Mesenchymal stem cell (in vitro differentiated cells and primary cell): ENCODE results near the gene KCTD7.
"Not testable (repeated sequence)": the region's sequence is repeated elsewhere in the genome, so short reads cannot be mapped to it uniquely, and the experiment has no call there.

ENCODE experiments used
- DNase-seq: peaks from one replicate; pipeline ENCODE4 v3.0.0-alpha.2; 2013
- H2AFZ ChIP-seq: one replicate; pipeline ENCODE4 v1.6.1; 2013; ENCODE audit warnings: low read depth, mild to moderate bottlenecking, control low read depth, inconsistent platforms, low read length, moderate library complexity
- H2AK5ac ChIP-seq: 2 replicates; pipeline ENCODE4 v1.6.1; 2013; ENCODE audit warnings: low read length, moderate library complexity, mild to moderate bottlenecking, inconsistent platforms; ENCODE audit not compliant: severe bottlenecking
- H2BK120ac ChIP-seq: one replicate; pipeline ENCODE4 v1.6.1; 2013; ENCODE audit warnings: low read depth, mild to moderate bottlenecking, inconsistent platforms, low read length, moderate library complexity
- H2BK12ac ChIP-seq, 2 experiments: one replicate each; pipeline ENCODE4 v1.6.1; 2013; ENCODE audit warnings: inconsistent platforms in 2 of 2, low read length in 2 of 2, mild to moderate bottlenecking in 2 of 2, moderate library complexity in 2 of 2, control low read depth in 1 of 2
- H2BK15ac ChIP-seq: one replicate; pipeline ENCODE4 v1.6.1; 2013; ENCODE audit warnings: mild to moderate bottlenecking, low read depth, inconsistent platforms; ENCODE audit not compliant: poor library complexity, severe bottlenecking
- H2BK5ac ChIP-seq: 2 replicates; pipeline ENCODE4 v1.6.1; 2013; ENCODE audit warnings: low read depth, mild to moderate bottlenecking, low read length, control low read depth, inconsistent platforms; ENCODE audit not compliant: poor library complexity, severe bottlenecking
- H3K14ac ChIP-seq, 2 experiments: one replicate each; pipeline ENCODE4 v1.6.1; 2013; ENCODE audit warnings: inconsistent platforms in 2 of 2, low read length in 2 of 2, control low read depth in 1 of 2, mild to moderate bottlenecking in 1 of 2, moderate library complexity in 1 of 2
- H3K18ac ChIP-seq, 2 experiments: one replicate each; pipeline ENCODE4 v1.6.1; 2013; ENCODE audit warnings: inconsistent platforms in 2 of 2, low read length in 2 of 2, control low read depth in 1 of 2, low read depth in 1 of 2, mild to moderate bottlenecking in 1 of 2
- H3K23ac ChIP-seq, 2 experiments: one replicate each; pipeline ENCODE4 v1.6.1; 2013; ENCODE audit warnings: inconsistent platforms in 2 of 2, low read length in 2 of 2, mild to moderate bottlenecking in 2 of 2, moderate library complexity in 2 of 2, control low read depth in 1 of 2
- H3K27ac ChIP-seq: 2 replicates; pipeline ENCODE4 v1.5.1; 2013; ENCODE audit warnings: mild to moderate bottlenecking, moderate library complexity, low read length, control low read depth, inconsistent platforms; ENCODE audit not compliant: poor library complexity, severe bottlenecking
- H3K27me3 ChIP-seq, 2 experiments: 2 replicates each; pipeline versions ENCODE4 v1.6.1 to v1.7.0; 2013; ENCODE audit warnings: low read length in 2 of 2, mild to moderate bottlenecking in 2 of 2, moderate library complexity in 2 of 2, control low read depth in 1 of 2, inconsistent platforms in 1 of 2; ENCODE audit not compliant: control insufficient read depth in 1 of 2, insufficient read depth in 1 of 2
- H3K36me3 ChIP-seq, 2 experiments: 2 replicates each; pipeline versions ENCODE4 v1.6.1 to v1.7.0; 2013; ENCODE audit warnings: low read length in 2 of 2, control low read depth in 1 of 2, inconsistent platforms in 1 of 2, low read depth in 1 of 2, mild to moderate bottlenecking in 1 of 2; ENCODE audit not compliant: insufficient read depth in 2 of 2, control insufficient read depth in 1 of 2
- H3K4ac ChIP-seq, 2 experiments: one replicate each; pipeline ENCODE4 v1.6.1; 2013; ENCODE audit warnings: inconsistent platforms in 2 of 2, low read length in 2 of 2, mild to moderate bottlenecking in 2 of 2, moderate library complexity in 2 of 2, control low read depth in 1 of 2, low read depth in 1 of 2
- H3K4me1 ChIP-seq: 2 replicates; pipeline ENCODE4 v1.6.1; 2013; ENCODE audit warnings: low read depth, low read length, control low read depth; ENCODE audit not compliant: control insufficient read depth, insufficient read depth
- H3K4me2 ChIP-seq: 2 replicates; pipeline ENCODE4 v1.6.1; 2013; ENCODE audit warnings: low read length, mild to moderate bottlenecking, inconsistent platforms; ENCODE audit not compliant: poor library complexity, severe bottlenecking
- H3K4me3 ChIP-seq, 2 experiments: 2 replicates each; pipeline versions ENCODE4 v1.5.1 to v1.7.0; 2013; ENCODE audit warnings: low read length in 2 of 2, mild to moderate bottlenecking in 2 of 2, control low read depth in 1 of 2, low read depth in 1 of 2; ENCODE audit not compliant: insufficient read depth in 1 of 2
- H3K79me1 ChIP-seq: replicated peaks from 2 replicates; pipeline ENCODE4 v1.6.1; 2013; ENCODE audit warnings: mild to moderate bottlenecking, control low read depth, low read length, inconsistent platforms; ENCODE audit not compliant: poor library complexity, severe bottlenecking
- H3K9ac ChIP-seq: 2 replicates; pipeline ENCODE4 v1.7.0; 2013; ENCODE audit warnings: mild to moderate bottlenecking, low read length, moderate library complexity
- H3K9me3 ChIP-seq: 2 replicates; pipeline ENCODE4 v1.7.0; 2013; ENCODE audit warnings: mild to moderate bottlenecking, low read length; ENCODE audit not compliant: control insufficient read depth
- H4K8ac ChIP-seq: one replicate; pipeline ENCODE4 v1.6.1; 2013; ENCODE audit warnings: inconsistent platforms, mild to moderate bottlenecking, low read length, moderate library complexity
- H4K91ac ChIP-seq: one replicate; pipeline ENCODE4 v1.6.1; 2013; ENCODE audit warnings: mild to moderate bottlenecking, low read length, inconsistent platforms
- WGBS: methylation state at CpG from one replicate; pipeline ENCODE4 v1.1.7; 2013; ENCODE audit warnings: mixed read lengths; 5-methylcytosine and 5-hydroxymethylcytosine counted together

The KCTD7 gene

GRCh38 chr7:66631471-66631870 is 2.8 kb downstream of the KCTD7 start:
- Histone ChIP-seq H2AFZ (no peak overlapping the region), H3K79me1 (peaks cover 23% of the 10 kb centered on the region), H2BK5ac (no peak overlapping the region), H2BK120ac (no peak overlapping the region), H3K18ac (no peak overlapping the region), H3K4ac (no peak overlapping the region), H4K8ac (no peak overlapping the region), H3K4me2 (no peak overlapping the region), H3K9me3 (no peaks in the 10 kb centered on the region), H3K23ac (no peak overlapping the region), H3K4me1 (peaks cover 20% of the 10 kb centered on the region), H2BK15ac (no peak overlapping the region), H2AK5ac (no peak overlapping the region), H3K27me3 (no peaks in the 10 kb centered on the region), H3K27ac (no peak overlapping the region), H4K91ac (no peak overlapping the region), H3K4me3 (no peak overlapping the region), H3K14ac (no peak overlapping the region), H2BK12ac (no peak overlapping the region), H3K36me3 (peaks cover 8 to 23% of the 10 kb centered on the region in 2 experiments), H3K9ac (no peak overlapping the region)
- no peak for DNase-seq
- 97% methylated on average over 5 of the region's 6 CpGs for WGBS

- Histone ChIP-seq H2BK120ac (peak overlapping the region; percentile 34), H2AFZ (no peak overlapping the region), H3K23ac (no peak overlapping the region), H2BK12ac (no peak overlapping the region), H3K79me1 (peaks cover 37% of the 10 kb centered on the region), H3K4ac (no peak overlapping the region), H2BK5ac (no peak overlapping the region), H2AK5ac (no peak overlapping the region), H3K36me3 (peaks cover 30 to 50% of the 10 kb centered on the region in 2 experiments), H3K4me3 (no peak overlapping the region), H3K27me3 (no peaks in the 10 kb centered on the region), H3K14ac (no peak overlapping the region), H3K9ac (peak overlapping the region; percentile 22), H4K91ac (no peak overlapping the region), H3K27ac (peak overlapping the region; percentile 25), H3K9me3 (no peaks in the 10 kb centered on the region), H3K4me1 (peaks cover 10% of the 10 kb centered on the region), H3K18ac (no peak overlapping the region), H3K4me2 (no peak overlapping the region), H2BK15ac (no peak overlapping the region), H4K8ac (peak overlapping the region; percentile 64)
- peak; percentile 46 for DNase-seq
- WGBS, result 80% methylated on average over 4 of the region's 4 CpGs
Observed at GRCh38 chr7:66634816-66635215, 6.1 kb downstream of the KCTD7 start.

- not testable (repeated sequence) for H3K18ac ChIP-seq, H3K9me3 ChIP-seq, DNase-seq, H3K14ac ChIP-seq, H4K91ac ChIP-seq, H2BK5ac ChIP-seq, H3K4me1 ChIP-seq, H3K27me3 ChIP-seq, H4K8ac ChIP-seq, H3K4me2 ChIP-seq, H2AK5ac ChIP-seq, H2AFZ ChIP-seq, H3K23ac ChIP-seq, H2BK15ac ChIP-seq, H3K4me3 ChIP-seq, H2BK12ac ChIP-seq, H3K4ac ChIP-seq
- H3K27ac ChIP-seq, result peak overlapping the region; percentile 25
- no CpG with 5 or more reads among the region's 4 CpGs for WGBS
- H3K36me3 ChIP-seq, result peaks cover 32 to 56% of the 10 kb centered on the region in 2 experiments
- H2BK120ac ChIP-seq, result peak overlapping the region; percentile 34
- H3K79me1 ChIP-seq, result peaks cover 32% of the 10 kb centered on the region
- H3K9ac ChIP-seq, result peak overlapping the region; percentile 22
Observed at GRCh38 chr7:66635322-66635981, 6.8 kb downstream of the KCTD7 start.

GRCh38 chr7:66635982-66636546 is 7.4 kb downstream of the KCTD7 start:
- H2AFZ ChIP-seq, H2AK5ac ChIP-seq, H3K23ac ChIP-seq, H3K14ac ChIP-seq, H4K91ac ChIP-seq, H3K4ac ChIP-seq, H2BK120ac ChIP-seq, H3K27me3 ChIP-seq, H3K4me1 ChIP-seq, H3K4me2 ChIP-seq, H4K8ac ChIP-seq, H3K9me3 ChIP-seq, H3K4me3 ChIP-seq, H2BK12ac ChIP-seq, H2BK15ac ChIP-seq, H2BK5ac ChIP-seq: not testable (repeated sequence)
- Histone ChIP-seq H3K36me3 (peaks cover 36 to 59% of the 10 kb centered on the region in 2 experiments), H3K79me1 (peaks cover 29% of the 10 kb centered on the region), H3K18ac (peak overlapping the region; percentile 11 to 62), H3K9ac (peak overlapping the region; percentile 57), H3K27ac (peak overlapping the region; percentile 60)
- WGBS, result 0% methylated on average over 4 of the region's 9 CpGs
- peak; percentile 86 for DNase-seq
